ENCODE measurements around the gene HDHD5.

Gene HDHD5

DNA sequence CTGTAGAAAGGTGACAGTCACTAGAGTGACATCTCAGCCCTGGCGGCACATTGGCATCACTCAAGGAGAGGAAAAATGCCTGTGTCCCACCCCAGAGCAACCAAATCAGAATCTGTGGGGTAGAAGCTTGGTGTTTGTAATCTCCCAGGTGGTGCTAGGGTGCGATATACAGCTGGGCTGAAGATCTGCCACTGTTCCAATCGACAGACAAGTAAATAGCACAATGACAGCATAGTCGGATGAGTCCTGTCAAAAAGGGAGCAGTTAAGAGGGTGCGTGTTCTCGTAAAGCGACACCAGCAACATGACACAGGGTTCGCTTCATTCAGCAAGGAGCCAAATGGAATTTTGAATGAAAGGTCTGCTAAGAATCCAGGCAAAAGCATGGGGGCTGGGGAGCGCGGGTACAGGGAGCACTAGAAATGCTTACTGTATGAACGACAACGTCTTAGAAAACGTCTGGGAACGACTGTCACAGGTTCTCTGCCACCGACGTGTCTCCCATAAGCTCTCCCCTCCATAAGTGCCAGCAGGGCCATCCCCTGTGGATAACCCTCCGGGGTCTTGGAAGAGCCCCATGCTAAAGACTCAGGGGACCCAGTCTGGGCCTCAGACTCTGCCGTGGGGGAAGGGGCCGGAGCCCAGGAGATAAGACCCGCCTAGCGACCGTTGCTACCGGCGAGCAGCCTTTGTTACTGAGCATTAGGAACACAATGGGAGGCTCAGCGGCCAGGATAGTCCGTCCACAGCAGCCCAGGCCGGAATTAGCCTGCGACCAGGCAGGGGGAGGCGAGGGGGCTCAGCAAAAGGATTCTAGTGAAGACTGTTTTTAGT lies 39.3 kb upstream of the HDHD5 start:
- Histone ChIP-seq H3K79me2 (ENCODE audit: insufficient read depth, low read depth) (no peaks in the 10 kb centered on the region), H3K4me2 (no peak overlapping the region), H3K27ac (no peak overlapping the region), H3K4me1 (ENCODE audit: low read depth, poor library complexity, severe bottlenecking) (no peaks in the 10 kb centered on the region), H2AFZ (ENCODE audit: low read depth) (no peak overlapping the region), H3K9ac (no peak overlapping the region), H3K4me3 (IDR thresholded peaks at IDR 0.05; ENCODE audit: insufficient read depth, low read depth, low read length) (no peak overlapping the region), H3K27me3 (ENCODE audit: insufficient read depth, low read depth) (no peaks in the 10 kb centered on the region), H3K36me3 (ENCODE audit: insufficient read depth) (no peaks in the 10 kb centered on the region), H4K20me1 (ENCODE audit: insufficient read depth) (no peaks in the 10 kb centered on the region)
- TF ChIP-seq, protein P1, sequence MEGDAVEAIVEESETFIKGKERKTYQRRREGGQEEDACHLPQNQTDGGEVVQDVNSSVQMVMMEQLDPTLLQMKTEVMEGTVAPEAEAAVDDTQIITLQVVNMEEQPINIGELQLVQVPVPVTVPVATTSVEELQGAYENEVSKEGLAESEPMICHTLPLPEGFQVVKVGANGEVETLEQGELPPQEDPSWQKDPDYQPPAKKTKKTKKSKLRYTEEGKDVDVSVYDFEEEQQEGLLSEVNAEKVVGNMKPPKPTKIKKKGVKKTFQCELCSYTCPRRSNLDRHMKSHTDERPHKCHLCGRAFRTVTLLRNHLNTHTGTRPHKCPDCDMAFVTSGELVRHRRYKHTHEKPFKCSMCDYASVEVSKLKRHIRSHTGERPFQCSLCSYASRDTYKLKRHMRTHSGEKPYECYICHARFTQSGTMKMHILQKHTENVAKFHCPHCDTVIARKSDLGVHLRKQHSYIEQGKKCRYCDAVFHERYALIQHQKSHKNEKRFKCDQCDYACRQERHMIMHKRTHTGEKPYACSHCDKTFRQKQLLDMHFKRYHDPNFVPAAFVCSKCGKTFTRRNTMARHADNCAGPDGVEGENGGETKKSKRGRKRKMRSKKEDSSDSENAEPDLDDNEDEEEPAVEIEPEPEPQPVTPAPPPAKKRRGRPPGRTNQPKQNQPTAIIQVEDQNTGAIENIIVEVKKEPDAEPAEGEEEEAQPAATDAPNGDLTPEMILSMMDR (conservative IDR thresholded peaks at IDR 0.05; ENCODE audit: low read depth, low read length) = no peak

DNA sequence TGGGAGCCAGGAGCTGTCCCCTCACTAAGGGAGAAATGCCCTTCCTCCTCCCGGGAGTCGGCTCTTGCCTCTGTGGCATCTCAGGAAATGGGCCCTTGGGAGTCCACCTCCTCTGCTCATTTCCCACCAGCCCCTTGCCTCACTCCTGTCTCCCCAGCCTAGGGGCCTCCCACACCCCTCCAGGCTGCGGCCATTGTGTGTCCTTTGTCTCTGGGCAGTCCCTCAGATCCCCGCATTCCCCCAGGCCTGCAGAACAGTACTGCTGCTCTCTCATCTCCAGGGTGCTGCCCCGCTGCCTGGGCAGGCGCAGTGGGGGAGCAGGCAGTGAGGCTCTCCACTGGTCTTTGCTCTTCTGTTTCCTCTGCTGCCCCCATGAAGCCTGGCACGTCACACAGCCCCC lies 35.1 kb upstream of the HDHD5 start:
- Histone ChIP-seq H3K79me2 (ENCODE audit: insufficient read depth, low read depth) (no peaks in the 10 kb centered on the region), H3K9ac (no peak overlapping the region), H2AFZ (ENCODE audit: low read depth) (no peak overlapping the region), H3K36me3 (ENCODE audit: insufficient read depth) (no peaks in the 10 kb centered on the region), H3K4me3 (IDR thresholded peaks at IDR 0.05; ENCODE audit: insufficient read depth, low read depth, low read length) (no peak overlapping the region), H3K27ac (no peak overlapping the region), H3K4me1 (ENCODE audit: low read depth, poor library complexity, severe bottlenecking) (no peaks in the 10 kb centered on the region), H3K27me3 (ENCODE audit: insufficient read depth, low read depth) (no peaks in the 10 kb centered on the region), H4K20me1 (ENCODE audit: insufficient read depth) (no peaks in the 10 kb centered on the region), H3K4me2 (no peak overlapping the region)
- TF ChIP-seq, protein P1 (conservative IDR thresholded peaks at IDR 0.05; ENCODE audit: low read depth, low read length) = no peak

DNA sequence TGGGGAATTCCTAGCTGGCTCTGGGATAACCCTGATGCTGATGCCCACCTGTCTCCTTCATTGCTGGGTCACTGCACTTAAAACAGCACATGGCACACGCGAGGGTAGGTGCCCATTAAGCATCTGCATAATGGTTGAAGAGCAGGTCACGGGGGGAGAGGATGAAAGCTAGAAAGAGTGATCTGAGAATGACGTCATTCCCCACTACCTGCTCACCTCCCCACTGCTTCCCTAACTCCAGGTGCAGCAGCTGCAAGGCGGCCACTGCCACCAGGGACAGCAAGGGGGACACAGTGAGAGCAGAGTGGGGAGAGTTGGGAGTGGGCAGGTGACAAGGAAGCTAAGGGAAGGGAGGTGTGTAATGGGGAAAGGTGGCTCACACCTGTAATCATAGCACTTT lies 33.1 kb upstream of the HDHD5 start:
- no peaks in the 10 kb centered on the region for H3K79me2 ChIP-seq (ENCODE audit: insufficient read depth, low read depth)
- H3K27me3 ChIP-seq (ENCODE audit: insufficient read depth, low read depth) = no peaks in the 10 kb centered on the region
- H3K4me3 ChIP-seq (IDR thresholded peaks at IDR 0.05; ENCODE audit: insufficient read depth, low read depth, low read length) = no peak overlapping the region
- H3K4me1 ChIP-seq (ENCODE audit: low read depth, poor library complexity, severe bottlenecking) = no peaks in the 10 kb centered on the region
- H3K27ac ChIP-seq = no peak overlapping the region
- H2AFZ ChIP-seq (ENCODE audit: low read depth) = no peak overlapping the region
- H3K36me3 ChIP-seq (ENCODE audit: insufficient read depth) = no peaks in the 10 kb centered on the region
- H3K9ac ChIP-seq = no peak overlapping the region
- H4K20me1 ChIP-seq (ENCODE audit: insufficient read depth) = no peaks in the 10 kb centered on the region
- TF ChIP-seq, protein P1 (conservative IDR thresholded peaks at IDR 0.05; ENCODE audit: low read depth, low read length) = no peak
- no peak overlapping the region for H3K4me2 ChIP-seq

DNA sequence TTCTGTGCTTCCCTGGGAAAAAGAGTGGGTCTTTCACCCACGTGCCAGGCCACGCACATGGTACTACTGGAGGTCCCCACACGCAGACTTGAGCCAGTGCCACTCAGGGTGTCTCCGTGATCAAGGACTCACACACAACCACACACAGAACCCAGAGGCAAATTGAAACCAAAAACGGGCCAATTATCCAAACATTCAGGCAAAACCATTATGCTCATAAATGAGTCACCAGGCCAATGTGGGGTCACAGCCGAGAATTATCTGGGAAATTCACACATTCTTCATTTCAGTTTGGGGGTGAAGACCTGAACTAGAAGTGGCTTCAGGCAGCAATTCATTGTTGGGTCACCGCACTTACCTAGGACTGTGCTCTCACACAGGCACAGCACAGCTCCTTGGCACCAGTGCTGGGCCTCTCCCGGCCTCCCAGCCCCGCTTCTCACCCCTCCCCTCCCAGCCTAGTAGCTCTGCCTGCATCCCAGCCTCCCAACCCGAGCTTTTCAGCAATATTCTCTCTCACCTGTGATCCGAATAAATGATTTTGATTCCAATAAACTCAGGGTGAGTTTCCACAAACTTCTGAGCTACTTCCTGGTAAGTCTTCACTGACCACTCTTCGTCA lies 32.2 kb upstream of the HDHD5 start:
- Histone ChIP-seq H4K20me1 (ENCODE audit: insufficient read depth) (no peaks in the 10 kb centered on the region), H2AFZ (ENCODE audit: low read depth) (no peak overlapping the region), H3K36me3 (ENCODE audit: insufficient read depth) (no peaks in the 10 kb centered on the region), H3K27me3 (ENCODE audit: insufficient read depth, low read depth) (no peaks in the 10 kb centered on the region), H3K79me2 (ENCODE audit: insufficient read depth, low read depth) (no peaks in the 10 kb centered on the region), H3K4me1 (ENCODE audit: low read depth, poor library complexity, severe bottlenecking) (no peaks in the 10 kb centered on the region), H3K27ac (no peak overlapping the region), H3K4me3 (IDR thresholded peaks at IDR 0.05; ENCODE audit: insufficient read depth, low read depth, low read length) (no peak overlapping the region), H3K9ac (no peak overlapping the region), H3K4me2 (no peak overlapping the region)
- TF ChIP-seq, protein P1 (conservative IDR thresholded peaks at IDR 0.05; ENCODE audit: low read depth, low read length) = no peak

Data from KMS-11 (cell line).